ENCODE measurements around the gene GNAT2. TPM values are rescaled to one million over a fixed set of nuclear protein-coding genes. Genes with fewer than 3 reads are reported as not detected.

Gene GNAT2
- total RNA-seq, 2 donors from 2014 or later: not detected

DNA sequence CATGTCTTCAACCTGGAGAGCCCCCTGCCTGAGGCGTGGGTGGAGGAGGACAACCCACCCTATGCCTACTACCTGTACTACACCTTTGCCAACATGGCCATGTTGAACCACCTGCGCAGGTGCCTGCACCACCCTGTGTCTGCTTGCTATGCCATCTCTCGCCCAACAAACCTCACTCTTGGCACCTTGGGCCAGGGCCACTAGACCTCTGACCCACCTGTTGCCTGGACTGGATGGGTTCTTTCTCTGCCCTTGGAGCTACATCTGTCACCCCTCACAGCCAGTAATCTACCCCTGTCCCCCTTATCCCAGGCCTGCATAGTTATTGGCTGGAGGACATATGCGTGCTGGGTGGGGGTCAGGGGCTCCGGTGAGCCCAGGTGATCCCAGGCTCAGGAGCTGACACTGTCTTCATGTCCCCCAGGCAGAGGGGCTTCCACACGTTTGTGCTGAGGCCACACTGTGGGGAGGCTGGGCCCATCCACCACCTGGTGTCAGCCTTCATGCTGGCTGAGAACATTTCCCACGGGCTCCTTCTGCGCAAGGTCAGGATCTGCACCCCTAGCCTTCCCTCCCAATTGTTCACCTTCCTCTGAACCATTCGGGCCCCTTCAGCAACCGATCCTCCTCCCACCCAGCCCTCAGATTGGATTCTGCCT is 10.1 kb upstream of the GNAT2 start:
- no peak for ATAC-seq (ENCODE audit: insufficient number of reproducible peaks, low FRiP score, low read depth)
- Histone ChIP-seq H3K4me3 (no peak overlapping the region), H3K27ac (no peak overlapping the region), H3K9me3 (no peaks in the 10 kb centered on the region), H3K36me3 (peaks cover 52% of the 10 kb centered on the region), H3K4me1 (ENCODE audit: control insufficient read depth in 1 of 2, low read depth in 2 of 2) (peaks cover under 1 to 2% of the 10 kb centered on the region in 2 donors), H3K27me3 (replicated peaks; ENCODE audit: insufficient read depth) (no peaks in the 10 kb centered on the region)
- no peak for DNase-seq (ENCODE audit: low spot score)
- TF ChIP-seq, protein P1, sequence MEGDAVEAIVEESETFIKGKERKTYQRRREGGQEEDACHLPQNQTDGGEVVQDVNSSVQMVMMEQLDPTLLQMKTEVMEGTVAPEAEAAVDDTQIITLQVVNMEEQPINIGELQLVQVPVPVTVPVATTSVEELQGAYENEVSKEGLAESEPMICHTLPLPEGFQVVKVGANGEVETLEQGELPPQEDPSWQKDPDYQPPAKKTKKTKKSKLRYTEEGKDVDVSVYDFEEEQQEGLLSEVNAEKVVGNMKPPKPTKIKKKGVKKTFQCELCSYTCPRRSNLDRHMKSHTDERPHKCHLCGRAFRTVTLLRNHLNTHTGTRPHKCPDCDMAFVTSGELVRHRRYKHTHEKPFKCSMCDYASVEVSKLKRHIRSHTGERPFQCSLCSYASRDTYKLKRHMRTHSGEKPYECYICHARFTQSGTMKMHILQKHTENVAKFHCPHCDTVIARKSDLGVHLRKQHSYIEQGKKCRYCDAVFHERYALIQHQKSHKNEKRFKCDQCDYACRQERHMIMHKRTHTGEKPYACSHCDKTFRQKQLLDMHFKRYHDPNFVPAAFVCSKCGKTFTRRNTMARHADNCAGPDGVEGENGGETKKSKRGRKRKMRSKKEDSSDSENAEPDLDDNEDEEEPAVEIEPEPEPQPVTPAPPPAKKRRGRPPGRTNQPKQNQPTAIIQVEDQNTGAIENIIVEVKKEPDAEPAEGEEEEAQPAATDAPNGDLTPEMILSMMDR (IDR thresholded peaks at IDR 0.05): no peak

DNA sequence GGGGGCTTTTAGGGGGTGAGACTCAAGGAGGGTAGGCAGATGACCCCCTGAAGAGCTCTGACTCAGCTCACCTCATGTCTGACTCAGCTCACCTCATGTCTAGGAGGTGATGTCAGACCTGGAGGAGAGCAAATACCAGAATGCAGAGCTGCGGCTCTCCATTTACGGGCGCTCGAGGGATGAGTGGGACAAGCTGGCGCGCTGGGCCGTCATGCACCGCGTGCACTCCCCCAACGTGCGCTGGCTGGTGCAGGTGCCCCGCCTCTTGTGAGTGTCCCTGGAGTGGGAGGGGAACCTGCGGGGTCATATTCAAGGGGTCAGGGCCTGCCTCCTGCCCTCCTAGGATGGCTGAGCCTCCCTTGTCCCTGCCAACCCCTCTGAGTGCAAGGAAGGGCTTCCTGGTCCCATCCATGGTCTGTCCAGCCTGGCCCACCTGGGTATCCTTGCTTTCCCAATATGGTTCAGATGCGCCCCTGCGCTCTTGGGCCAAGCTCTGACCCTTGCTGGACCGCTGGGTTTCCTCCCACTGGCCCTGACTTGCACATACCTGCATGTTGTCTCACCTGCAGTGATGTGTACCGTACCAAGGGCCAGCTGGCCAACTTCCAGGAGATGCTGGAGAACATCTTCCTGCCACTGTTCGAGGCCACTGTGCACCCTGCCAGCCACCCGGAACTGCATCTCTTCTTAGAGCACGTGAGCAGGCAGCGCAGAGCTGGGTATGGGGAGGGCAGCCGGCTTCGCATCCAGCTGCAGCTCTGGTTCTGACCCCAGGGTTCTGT is 9.3 kb upstream of the GNAT2 start:
- TF ChIP-seq, protein P1 (IDR thresholded peaks at IDR 0.05): no peak
- no peak for ATAC-seq (ENCODE audit: insufficient number of reproducible peaks, low FRiP score, low read depth)
- H3K27me3 ChIP-seq (replicated peaks; ENCODE audit: insufficient read depth): no peaks in the 10 kb centered on the region
- peaks cover 8 to 10% of the 10 kb centered on the region in 2 donors for H3K4me1 ChIP-seq (ENCODE audit: control insufficient read depth in 1 of 2, low read depth in 2 of 2)
- no peak overlapping the region for H3K27ac ChIP-seq
- peaks cover 52% of the 10 kb centered on the region for H3K36me3 ChIP-seq
- DNase-seq (ENCODE audit: low spot score): no peak
- no peaks in the 10 kb centered on the region for H3K9me3 ChIP-seq
- H3K4me3 ChIP-seq: no peak overlapping the region

DNA sequence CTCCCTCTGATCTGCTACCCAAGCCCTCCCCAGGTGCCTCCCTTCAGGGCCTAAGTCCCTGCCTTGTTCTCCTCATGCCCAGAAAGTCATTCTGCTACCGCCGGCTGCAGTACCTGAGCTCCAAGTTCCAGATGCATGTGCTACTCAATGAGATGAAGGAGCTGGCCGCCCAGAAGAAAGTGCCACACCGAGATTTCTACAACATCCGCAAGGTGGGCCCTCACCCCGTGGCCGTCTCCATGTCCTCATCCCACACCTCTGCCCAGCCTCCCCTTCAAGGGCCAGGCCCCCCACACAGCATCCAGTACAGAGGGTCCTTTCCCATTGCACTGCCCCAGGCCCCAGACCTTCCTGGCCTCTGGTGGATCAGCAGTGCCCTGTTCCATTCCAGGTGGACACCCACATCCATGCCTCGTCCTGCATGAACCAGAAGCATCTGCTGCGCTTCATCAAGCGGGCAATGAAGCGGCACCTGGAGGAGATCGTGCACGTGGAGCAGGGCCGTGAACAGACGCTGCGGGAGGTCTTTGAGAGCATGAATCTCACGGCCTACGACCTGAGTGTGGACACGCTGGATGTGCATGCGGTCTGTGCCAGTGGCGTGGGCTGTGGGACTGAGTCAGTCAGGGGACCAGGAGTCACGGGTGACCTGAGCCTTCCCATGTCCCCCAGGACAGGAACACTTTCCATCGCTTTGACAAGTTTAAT is 8.4 kb upstream of the GNAT2 start:
- Histone ChIP-seq H3K27me3 (replicated peaks; ENCODE audit: insufficient read depth) (no peaks in the 10 kb centered on the region), H3K4me1 (ENCODE audit: control insufficient read depth in 1 of 2, low read depth in 2 of 2) (peaks cover 14 to 19% of the 10 kb centered on the region in 2 donors)
- DNase-seq (ENCODE audit: low spot score): no peak

DNA sequence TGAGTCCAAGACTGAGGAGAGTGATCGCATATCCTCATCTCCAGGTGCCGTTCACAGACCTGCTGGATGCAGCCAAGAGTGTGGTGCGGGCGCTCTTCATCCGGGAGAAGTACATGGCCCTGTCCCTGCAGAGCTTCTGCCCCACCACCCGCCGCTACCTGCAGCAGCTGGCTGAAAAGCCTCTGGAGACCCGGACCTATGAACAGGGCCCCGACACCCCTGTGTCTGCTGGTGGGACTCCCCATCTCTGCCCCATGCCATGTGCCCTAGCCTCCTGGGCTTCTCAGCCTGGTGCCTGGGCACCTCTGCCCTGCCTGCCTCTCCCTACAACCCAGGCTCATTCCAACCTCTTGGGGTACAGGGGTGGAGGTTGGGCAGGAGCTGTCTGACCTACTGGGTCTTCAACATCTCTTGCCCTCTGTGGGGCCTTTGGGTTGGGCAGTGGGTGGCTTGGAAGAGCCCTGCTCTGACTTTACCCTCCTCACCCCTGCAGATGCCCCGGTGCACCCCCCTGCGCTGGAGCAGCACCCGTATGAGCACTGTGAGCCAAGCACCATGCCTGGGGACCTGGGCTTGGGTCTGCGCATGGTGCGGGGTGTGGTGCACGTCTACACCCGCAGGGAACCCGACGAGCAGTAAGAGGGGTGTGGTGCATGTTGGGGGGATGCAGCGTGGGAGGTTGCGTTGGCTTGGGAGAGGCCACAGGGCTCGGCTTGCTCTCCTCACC is 7.4 kb upstream of the GNAT2 start:
- no peak overlapping the region for H3K27ac ChIP-seq
- peaks cover 22 to 29% of the 10 kb centered on the region in 2 donors for H3K4me1 ChIP-seq (ENCODE audit: control insufficient read depth in 1 of 2, low read depth in 2 of 2)
- TF ChIP-seq, protein P1 (IDR thresholded peaks at IDR 0.05): no peak
- ATAC-seq (ENCODE audit: insufficient number of reproducible peaks, low FRiP score, low read depth): no peak
- H3K36me3 ChIP-seq: peaks cover 52% of the 10 kb centered on the region
- H3K4me3 ChIP-seq: no peak overlapping the region
- DNase-seq (ENCODE audit: low spot score): no peak
- no peaks in the 10 kb centered on the region for H3K27me3 ChIP-seq (replicated peaks; ENCODE audit: insufficient read depth)
- no peaks in the 10 kb centered on the region for H3K9me3 ChIP-seq

More for the DNA sequence above, 8.4 kb upstream of the GNAT2 start:
- H3K4me3 ChIP-seq: no peak overlapping the region
- no peak for ATAC-seq (ENCODE audit: insufficient number of reproducible peaks, low FRiP score, low read depth)
- no peaks in the 10 kb centered on the region for H3K9me3 ChIP-seq
- peaks cover 52% of the 10 kb centered on the region for H3K36me3 ChIP-seq
- H3K27ac ChIP-seq: no peak overlapping the region
- TF ChIP-seq, protein P1 (IDR thresholded peaks at IDR 0.05): no peak
